ENCODE data around the gene CYP4F2. TPM values are rescaled to one million over a fixed set of nuclear protein-coding genes. Genes with fewer than 3 reads are reported as not detected.
"Not testable (repeated sequence)": the region's sequence is repeated elsewhere in the genome, so short reads cannot be mapped to it uniquely, and the experiment has no call there.

Gene CYP4F2
- total RNA-seq, 4 donors from 2014 or later = not detected

- DNase-seq (ENCODE audit: extremely low spot score) = no peak
- Histone ChIP-seq H3K4me3 (no peak overlapping the region), H3K27ac (replicated peaks in 1 of 4) (no peak overlapping the region), H3K27me3 (peaks cover 0 to 57% (median 4%) of the 10 kb centered on the region in 4 donors), H3K36me3 (no peaks in the 10 kb centered on the region), H3K9me3 (no peaks in the 10 kb centered on the region), H3K4me1 (peaks cover 0 to 5% (median 2%) of the 10 kb centered on the region in 4 donors)
- TF ChIP-seq EP300 (IDR thresholded peaks at IDR 0.05) = no peak
- TF ChIP-seq CTCF (IDR thresholded peaks at IDR 0.05) = no peak
- TF ChIP-seq POLR2AphosphoS5 (IDR thresholded peaks at IDR 0.05) = no peak
- TF ChIP-seq POLR2A (IDR thresholded peaks at IDR 0.05; ENCODE audit: low read depth) = no peak
- WGBS = 69% methylated on average over 4 of the region's 4 CpGs
- intact Hi-C loops (cut with DNase I) = no loop called here
These were observed 1.9 kb downstream of the CYP4F2 start for GRCh38 chr19:15895876-15896430.

- DNase-seq (ENCODE audit: extremely low spot score) = no peak
- TF ChIP-seq CTCF (IDR thresholded peaks at IDR 0.05) (no peak), POLR2AphosphoS5 (IDR thresholded peaks at IDR 0.05) (no peak)
- H3K4me1 ChIP-seq = peaks cover 0 to under 1% (median 0%) of the 10 kb centered on the region in 4 donors
- no peaks in the 10 kb centered on the region for H3K36me3 ChIP-seq
- intact Hi-C loops (cut with DNase I) = no loop called here
- WGBS = 68% methylated on average over 2 of the region's 2 CpGs
- H3K27ac ChIP-seq (replicated peaks in 1 of 4) = no peak overlapping the region
- H3K27me3 ChIP-seq = peaks cover 0 to 54% (median 4%) of the 10 kb centered on the region in 4 donors
- no peak overlapping the region for H3K4me3 ChIP-seq
- H3K9me3 ChIP-seq = no peaks in the 10 kb centered on the region
These were observed 3.5 kb downstream of the CYP4F2 start for GRCh38 chr19:15894359-15894758.

- Histone ChIP-seq H3K4me3 (no peak overlapping the region), H3K36me3 (no peaks in the 10 kb centered on the region), H3K9me3 (no peaks in the 10 kb centered on the region), H3K27ac (replicated peaks in 1 of 4) (no peak overlapping the region), H3K27me3 (peaks cover 0 to 49% (median 4%) of the 10 kb centered on the region in 4 donors), H3K4me1 (no peaks in the 10 kb centered on the region)
- WGBS = 63% methylated on average over 7 of the region's 7 CpGs
- peak; percentile 66 for DNase-seq (ENCODE audit: extremely low spot score)
- intact Hi-C loops (cut with DNase I) = no loop called here
- no peak for TF ChIP-seq POLR2A (IDR thresholded peaks at IDR 0.05; ENCODE audit: low read depth)
- TF ChIP-seq CTCF (IDR thresholded peaks at IDR 0.05) = no peak
- no peak for TF ChIP-seq EP300 (IDR thresholded peaks at IDR 0.05)
- TF ChIP-seq POLR2AphosphoS5 (IDR thresholded peaks at IDR 0.05) = no peak
These were observed 4.4 kb downstream of the CYP4F2 start for GRCh38 chr19:15893477-15893876.

GRCh38 chr19:15892012-15892411, 5.9 kb downstream of the CYP4F2 start:
- no peak for TF ChIP-seq POLR2AphosphoS5 (IDR thresholded peaks at IDR 0.05)
- no peak for TF ChIP-seq POLR2A (IDR thresholded peaks at IDR 0.05; ENCODE audit: low read depth)
- no peak for TF ChIP-seq CTCF (IDR thresholded peaks at IDR 0.05)
- TF ChIP-seq EP300 (IDR thresholded peaks at IDR 0.05) = no peak
- intact Hi-C loops (cut with DNase I) = no loop called here
- Histone ChIP-seq H3K27ac (replicated peaks in 1 of 4) (no peak overlapping the region), H3K4me1 (no peaks in the 10 kb centered on the region), H3K36me3 (no peaks in the 10 kb centered on the region), H3K4me3 (no peak overlapping the region), H3K9me3 (no peaks in the 10 kb centered on the region), H3K27me3 (peaks cover 0 to 36% (median 0%) of the 10 kb centered on the region in 4 donors)
- WGBS = 72% methylated on average over 6 of the region's 6 CpGs
- DNase-seq (ENCODE audit: extremely low spot score) = peak; percentile 53

GRCh38 chr19:15891434-15891833, 6.4 kb downstream of the CYP4F2 start:
- TF ChIP-seq CTCF (IDR thresholded peaks at IDR 0.05) (no peak), POLR2A (IDR thresholded peaks at IDR 0.05; ENCODE audit: low read depth) (no peak), EP300 (IDR thresholded peaks at IDR 0.05) (no peak), POLR2AphosphoS5 (IDR thresholded peaks at IDR 0.05) (no peak)
- Histone ChIP-seq H3K27me3 (peaks cover 0 to 33% (median 0%) of the 10 kb centered on the region in 4 donors), H3K9me3 (no peaks in the 10 kb centered on the region), H3K4me3 (no peak overlapping the region), H3K36me3 (no peaks in the 10 kb centered on the region), H3K27ac (replicated peaks in 1 of 4) (no peak overlapping the region), H3K4me1 (no peaks in the 10 kb centered on the region)
- peak; percentile 81 for DNase-seq (ENCODE audit: extremely low spot score)
- intact Hi-C loops (cut with DNase I) = no loop called here
- 78% methylated on average over 6 of the region's 6 CpGs for WGBS

- intact Hi-C loops (cut with DNase I); H3K9me3 ChIP-seq; H3K4me3 ChIP-seq; H3K4me1 ChIP-seq; DNase-seq (ENCODE audit: extremely low spot score); H3K27ac ChIP-seq (replicated peaks in 1 of 4); H3K36me3 ChIP-seq: not testable (repeated sequence)
- H3K27me3 ChIP-seq = peaks cover 0 to 50% (median 0%) of the 10 kb centered on the region in 4 donors
- 77% methylated on average over 9 of the region's 9 CpGs for WGBS
These were observed 8.5 kb downstream of the CYP4F2 start for GRCh38 chr19:15889339-15889738.

Data from esophagus muscularis mucosa (tissue), 4 donors.